Stimulated activated CD4-positive, alpha-beta T cell treated with anti-CD3 and anti-CD28 coated beads, TNF-alpha, amount 100 ng/mL, for 4 hours (primary cell): ENCODE measurements around the gene ADAMTSL1.

Experiments used
- DNase-seq, 3 experiments: peaks; one replicate each; pipeline ENCODE4 v3.0.0-alpha.2; 2020; ENCODE audit warnings: low read depth in 3 of 3

ADAMTSL1 gene

GRCh38 chr9:18771763-18772162 lies 297.8 kb downstream of the ADAMTSL1 start:
- DNase-seq, result no peak

- no peak for DNase-seq
Observed at GRCh38 chr9:18775241-18775640, 301.3 kb downstream of the ADAMTSL1 start.

GRCh38 chr9:18775930-18776329 lies 302.0 kb downstream of the ADAMTSL1 start:
- DNase-seq, result no peak

GRCh38 chr9:18776836-18777820 lies 303.2 kb downstream of the ADAMTSL1 start:
- no peak for DNase-seq

GRCh38 chr9:18778147-18778546 lies 304.2 kb downstream of the ADAMTSL1 start:
- no peak for DNase-seq

- DNase-seq, result no peak
Observed at GRCh38 chr9:18778846-18779245, 304.9 kb downstream of the ADAMTSL1 start.

GRCh38 chr9:18783909-18784308 lies 310.0 kb downstream of the ADAMTSL1 start:
- no peak for DNase-seq

- DNase-seq, result no peak
Observed at GRCh38 chr9:18785604-18786003, 311.7 kb downstream of the ADAMTSL1 start.

GRCh38 chr9:18786196-18786595 lies 312.2 kb downstream of the ADAMTSL1 start:
- DNase-seq, result no peak

- no peak for DNase-seq
Observed at GRCh38 chr9:18786911-18787650, 313.1 kb downstream of the ADAMTSL1 start.

- no peak for DNase-seq
Observed at GRCh38 chr9:18788256-18788655, 314.3 kb downstream of the ADAMTSL1 start.

GRCh38 chr9:18791074-18791473 lies 317.1 kb downstream of the ADAMTSL1 start:
- no peak for DNase-seq

- no peak for DNase-seq
Observed at GRCh38 chr9:18793122-18793521, 319.2 kb downstream of the ADAMTSL1 start.

GRCh38 chr9:18795947-18796671 lies 322.2 kb downstream of the ADAMTSL1 start:
- no peak for DNase-seq

GRCh38 chr9:18796696-18797270 lies 322.8 kb downstream of the ADAMTSL1 start:
- DNase-seq, result no peak

GRCh38 chr9:18798106-18798505 lies 324.2 kb downstream of the ADAMTSL1 start:
- DNase-seq, result no peak

- no peak for DNase-seq
Observed at GRCh38 chr9:18798508-18799290, 324.7 kb downstream of the ADAMTSL1 start.

- DNase-seq, result no peak
Observed at GRCh38 chr9:18799428-18799827, 325.5 kb downstream of the ADAMTSL1 start.

- DNase-seq, result no peak
Observed at GRCh38 chr9:18800579-18800978, 326.6 kb downstream of the ADAMTSL1 start.

GRCh38 chr9:18805386-18805785 lies 331.4 kb downstream of the ADAMTSL1 start:
- no peak for DNase-seq
